Glutamatergic neuron (in vitro differentiated cells): Measurements from ENCODE around the gene PRKAG2. TPM values are rescaled to one million over a fixed set of nuclear protein-coding genes. Genes with fewer than 3 reads are reported as not detected.

Source experiments
- DNase-seq: peaks from one replicate; pipeline ENCODE4 v3.0.0; 2022
- H3K27ac Mint-ChIP-seq: one replicate; pipeline ENCODE4 v1.8.0; 2020; ENCODE audit warnings: mild to moderate bottlenecking, mixed read lengths, inconsistent platforms; ENCODE audit not compliant: unreplicated experiment
- H3K27me3 Mint-ChIP-seq: one replicate; pipeline ENCODE4 v1.8.0; 2020; ENCODE audit warnings: mild to moderate bottlenecking, moderate library complexity, mixed read lengths, inconsistent platforms; ENCODE audit not compliant: unreplicated experiment
- H3K36me3 Mint-ChIP-seq: one replicate; pipeline ENCODE4 v1.8.0; 2020; ENCODE audit warnings: mild to moderate bottlenecking, mixed read lengths, inconsistent platforms; ENCODE audit not compliant: unreplicated experiment
- H3K4me1 Mint-ChIP-seq: one replicate; pipeline ENCODE4 v1.8.0; 2020; ENCODE audit warnings: mild to moderate bottlenecking, low read depth, mixed read lengths, inconsistent platforms; ENCODE audit not compliant: unreplicated experiment
- H3K4me3 Mint-ChIP-seq: one replicate; pipeline ENCODE4 v1.8.0; 2020; ENCODE audit warnings: mild to moderate bottlenecking, mixed read lengths, inconsistent platforms; ENCODE audit not compliant: unreplicated experiment
- H3K9me3 Mint-ChIP-seq: one replicate; pipeline ENCODE4 v1.8.0; 2020; ENCODE audit warnings: mild to moderate bottlenecking, moderate library complexity, mixed read lengths, inconsistent platforms; ENCODE audit not compliant: unreplicated experiment
- CTCF ChIP-seq: fragments of 200-600 bp; sonication (generic); IDR thresholded peaks from one replicate; pipeline ENCODE4 v1.5.0; 2021; ENCODE audit not compliant: partially characterized antibody, unreplicated experiment
- total RNA-seq: library from RNA; stranded (reverse); fragmentation: NEBNext Ultra II Directional; extraction: Animal tissue kit (Norgen Biotek cat#: 25700); gene quantifications from one replicate; pipeline ENCODE4 v1.2.1, GENCODE V29; 2021; ENCODE audit not compliant: unreplicated experiment

PRKAG2 gene
- total RNA-seq, 1 donor from 2014 or later = 24.7 TPM

GRCh38 chr7:151889406-151890354 is 12.8 kb upstream of the PRKAG2 start:
- H3K27me3 Mint-ChIP-seq = peaks cover 7% of the 10 kb centered on the region
- peaks cover 11% of the 10 kb centered on the region for H3K4me1 Mint-ChIP-seq
- H3K9me3 Mint-ChIP-seq = peaks cover 7% of the 10 kb centered on the region
- no peak for TF ChIP-seq CTCF
- no peak for DNase-seq
- peak overlapping the region; percentile 52 for H3K27ac Mint-ChIP-seq
- H3K4me3 Mint-ChIP-seq = no peak overlapping the region
- peaks cover 5% of the 10 kb centered on the region for H3K36me3 Mint-ChIP-seq

- Mint-ChIP-seq H3K27ac (peak overlapping the region; percentile 68), H3K4me3 (peak overlapping the region; percentile 15), H3K9me3 (peaks cover 4% of the 10 kb centered on the region), H3K27me3 (peaks cover 5% of the 10 kb centered on the region), H3K36me3 (peaks cover 5% of the 10 kb centered on the region), H3K4me1 (peaks cover 9% of the 10 kb centered on the region)
- TF ChIP-seq CTCF = no peak
- DNase-seq = no peak
Observed at GRCh38 chr7:151888079-151889067, 11.5 kb upstream of the PRKAG2 start.

- no peak for TF ChIP-seq CTCF
- DNase-seq = no peak
- H3K27ac Mint-ChIP-seq = no peak overlapping the region
- H3K27me3 Mint-ChIP-seq = peaks cover 5% of the 10 kb centered on the region
- peaks cover 9% of the 10 kb centered on the region for H3K4me1 Mint-ChIP-seq
- H3K4me3 Mint-ChIP-seq = no peak overlapping the region
- H3K36me3 Mint-ChIP-seq = peaks cover 5% of the 10 kb centered on the region
- peaks cover 4% of the 10 kb centered on the region for H3K9me3 Mint-ChIP-seq
Observed at GRCh38 chr7:151886783-151887182, 9.9 kb upstream of the PRKAG2 start.

GRCh38 chr7:151885202-151885580 is 8.3 kb upstream of the PRKAG2 start:
- Mint-ChIP-seq H3K27ac (peak overlapping the region; percentile 22), H3K4me3 (no peak overlapping the region), H3K27me3 (peaks cover 5% of the 10 kb centered on the region), H3K36me3 (peaks cover 5% of the 10 kb centered on the region), H3K4me1 (peaks cover 7% of the 10 kb centered on the region), H3K9me3 (peaks cover 4% of the 10 kb centered on the region)
- no peak for TF ChIP-seq CTCF
- DNase-seq = no peak
